Measurements from ENCODE around the gene SLAMF8.

SLAMF8 gene

DNA sequence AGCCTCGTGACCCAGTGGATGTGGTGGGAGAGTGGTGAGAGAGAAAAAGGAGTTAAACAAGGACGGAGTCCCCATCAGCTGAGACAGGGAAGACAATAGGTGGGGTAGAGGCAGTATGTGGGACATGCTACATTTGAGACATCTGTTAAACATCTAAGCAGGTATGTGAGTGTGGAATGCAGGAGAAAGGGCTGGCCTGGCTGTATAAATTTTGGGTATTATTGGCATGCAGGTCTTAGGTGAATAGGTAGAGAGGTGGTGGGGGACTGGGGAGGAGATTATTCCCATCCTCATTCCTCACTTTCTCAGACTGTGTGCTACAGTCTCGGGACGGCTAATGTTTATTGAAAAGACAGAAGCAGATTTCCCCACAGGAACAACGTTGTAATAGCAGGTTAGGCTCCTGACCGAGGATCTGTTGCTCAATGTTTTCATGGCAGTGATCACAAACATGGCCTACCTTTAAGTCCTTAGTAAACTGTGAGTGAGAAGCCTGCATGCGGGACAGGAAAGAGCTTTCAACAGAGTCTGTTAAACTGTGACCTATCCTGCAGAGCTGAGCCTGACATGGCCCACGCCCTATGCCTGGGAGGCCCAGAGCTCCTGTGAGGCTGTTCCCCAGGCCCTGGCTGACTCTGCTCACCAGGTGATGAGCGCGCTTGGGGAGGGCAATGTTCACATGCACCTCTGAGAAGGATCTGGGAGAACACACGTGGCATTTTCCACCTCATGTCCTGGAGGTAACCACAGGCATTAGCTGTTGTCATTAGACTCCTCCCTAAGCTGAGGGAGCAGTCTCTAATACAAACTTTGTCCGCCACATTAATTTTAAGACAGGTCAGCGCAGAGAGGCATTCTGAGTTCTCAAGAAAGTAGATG, 19.3 kb downstream of the SLAMF8 start:
- no peak for DNase-seq (ENCODE audit: low read depth, low spot score)

DNA sequence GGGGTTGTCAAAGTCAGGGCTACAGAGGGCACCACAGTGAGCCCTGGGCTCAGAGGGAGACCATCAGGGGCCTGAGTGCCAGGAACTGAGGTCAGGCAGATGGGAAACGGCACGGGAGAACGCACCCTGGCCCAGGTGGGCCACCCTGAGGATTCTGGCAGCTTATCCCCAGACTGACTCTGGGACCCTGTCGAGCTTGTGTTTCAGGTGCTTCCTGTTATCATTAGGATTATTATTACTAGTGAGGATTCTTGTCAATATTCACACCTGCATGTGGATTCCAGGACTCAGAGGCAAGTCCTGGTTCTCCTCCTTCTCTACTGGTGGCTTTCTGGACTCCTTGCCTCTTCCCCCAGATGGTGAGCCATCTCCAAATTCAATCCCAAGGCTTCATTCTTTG, 20.6 kb downstream of the SLAMF8 start:
- no peak for DNase-seq (ENCODE audit: low read depth, low spot score)

DNA sequence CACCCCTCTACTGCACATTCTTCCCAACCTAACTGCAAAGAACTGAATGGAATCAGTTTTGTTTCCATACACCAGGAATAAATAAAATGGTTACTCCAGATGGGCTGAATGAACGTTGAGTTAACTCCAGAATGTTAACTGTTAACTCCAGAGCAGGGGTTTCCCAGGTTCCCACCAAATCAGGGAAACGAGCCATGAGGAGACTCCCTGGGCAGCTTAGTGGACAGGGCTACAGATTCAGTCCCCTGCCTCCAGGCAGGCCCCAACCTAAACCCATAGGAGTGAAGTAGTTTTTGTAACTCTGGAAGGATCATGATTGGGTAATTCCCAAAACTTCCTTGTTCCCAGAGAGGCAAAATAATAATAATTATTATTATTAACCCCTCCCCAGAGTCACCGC, 21.7 kb downstream of the SLAMF8 start:
- no peak for DNase-seq (ENCODE audit: low read depth, low spot score)

DNA sequence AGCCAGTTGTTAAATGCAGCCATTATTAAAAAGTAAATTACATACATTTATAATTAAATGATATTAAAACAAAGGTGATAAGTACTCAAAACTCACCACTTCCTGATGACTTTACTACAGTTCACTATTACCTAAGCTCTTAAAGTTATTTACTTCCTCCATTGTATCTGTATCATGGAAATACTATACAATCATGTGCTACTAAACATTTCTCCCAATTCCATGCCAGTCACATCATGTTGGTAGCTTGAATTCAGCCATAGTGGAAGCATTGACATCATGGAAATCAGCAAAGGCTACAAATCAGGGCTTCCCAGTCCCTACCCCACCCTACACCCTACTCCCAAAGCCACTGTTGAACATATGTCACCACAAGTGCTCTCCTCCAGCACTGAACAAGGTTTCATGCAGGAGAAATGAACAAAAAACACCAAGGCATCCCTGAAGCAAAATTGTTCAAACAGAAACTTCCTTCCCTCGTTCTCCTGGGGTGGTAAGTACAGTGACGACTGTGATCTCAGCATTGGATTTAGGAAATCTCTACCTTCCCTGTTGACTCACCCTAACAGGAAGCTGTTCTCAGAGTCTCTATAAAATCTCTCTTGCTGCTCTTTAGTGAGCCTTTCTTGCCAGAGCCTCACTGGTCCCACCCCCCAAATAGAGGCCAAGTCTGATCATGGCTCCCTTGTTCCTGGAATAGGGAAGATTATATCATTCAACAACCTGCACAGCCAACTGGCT, 23.1 kb downstream of the SLAMF8 start:
- DNase-seq (ENCODE audit: low read depth, low spot score) = no peak

DNA sequence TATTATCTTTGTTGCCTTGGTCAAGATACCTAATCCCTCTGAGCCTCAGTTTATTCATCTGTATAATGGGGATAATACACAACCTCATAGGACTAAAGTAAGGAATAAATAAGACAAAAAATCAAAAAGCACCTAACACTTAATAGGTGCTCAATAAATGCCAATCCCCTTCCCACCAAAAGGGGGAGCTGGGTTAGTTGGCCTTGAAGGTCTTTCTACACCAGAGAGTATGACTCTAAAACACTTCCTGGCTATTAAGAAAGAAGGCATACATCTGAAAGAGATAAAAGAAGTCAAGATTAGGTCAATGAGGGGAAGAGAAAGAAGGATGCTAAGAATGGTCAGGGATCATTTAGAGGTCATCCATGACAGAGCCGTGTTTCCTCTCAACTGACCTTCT, 24.7 kb downstream of the SLAMF8 start:
- no peak for DNase-seq (ENCODE audit: low read depth, low spot score)

DNA sequence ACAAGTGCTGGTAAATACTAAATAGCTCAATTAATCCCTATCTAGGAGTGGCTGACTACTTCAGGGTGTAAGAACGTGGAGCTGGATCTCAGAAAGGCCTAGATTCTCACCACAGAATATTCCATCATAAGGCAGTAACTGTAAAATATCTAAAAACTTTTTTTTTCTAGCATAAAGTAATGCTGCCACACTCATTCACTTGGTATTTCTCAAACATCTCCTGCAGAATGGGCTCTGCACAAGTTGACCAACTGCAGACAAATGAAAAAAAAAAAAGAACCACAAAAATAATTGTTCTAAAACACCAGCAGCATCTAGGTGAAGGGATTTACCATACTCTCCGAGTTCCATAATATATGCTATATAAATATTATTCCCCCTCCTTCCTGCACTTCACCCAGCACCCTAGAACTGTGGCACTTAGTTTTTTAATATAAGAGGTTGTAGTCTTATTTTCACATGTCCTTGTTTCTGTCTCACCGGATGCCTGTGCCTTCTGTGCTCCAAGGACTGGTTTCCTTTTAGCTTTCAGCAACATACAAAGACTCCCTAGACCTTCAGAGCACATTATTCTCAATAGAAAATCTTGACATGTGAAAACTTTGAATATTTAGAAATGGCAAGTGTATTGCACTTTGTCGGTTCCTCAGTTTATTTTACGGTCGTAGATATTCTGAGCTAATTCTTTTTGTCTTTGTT, 26.9 kb downstream of the SLAMF8 start:
- peak; percentile 35 for DNase-seq (ENCODE audit: low read depth, low spot score)

DNA sequence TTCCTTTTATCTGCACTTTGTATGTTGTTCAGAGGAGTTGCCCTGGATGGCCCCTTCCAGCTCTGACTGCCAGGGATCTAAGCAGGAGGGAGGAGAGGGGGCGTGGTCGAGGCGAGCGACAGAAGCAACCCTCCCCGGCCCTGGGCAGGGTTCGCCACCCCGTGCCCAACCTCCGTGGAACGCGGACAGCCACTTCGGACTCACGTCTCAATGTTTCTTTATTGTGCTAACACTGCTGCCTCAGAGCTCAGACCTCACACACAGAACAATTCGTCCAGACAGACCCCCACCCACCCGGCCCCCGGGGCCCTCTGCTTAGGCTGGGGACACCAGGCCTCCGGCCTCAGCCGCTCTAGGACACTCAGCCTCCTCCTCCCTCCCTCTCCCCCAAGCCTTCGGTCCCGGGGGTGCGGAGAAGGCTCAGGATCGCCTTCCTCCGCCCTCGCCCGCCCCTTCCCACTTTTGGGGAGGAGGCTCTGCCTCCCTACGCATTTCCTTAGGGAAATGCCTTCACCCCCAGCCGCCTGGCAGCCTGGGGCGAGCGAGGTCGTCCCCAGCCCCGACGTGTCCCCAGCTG, 27.5 kb downstream of the SLAMF8 start:
- peak; percentile 75 for DNase-seq (ENCODE audit: low read depth, low spot score)

DNA sequence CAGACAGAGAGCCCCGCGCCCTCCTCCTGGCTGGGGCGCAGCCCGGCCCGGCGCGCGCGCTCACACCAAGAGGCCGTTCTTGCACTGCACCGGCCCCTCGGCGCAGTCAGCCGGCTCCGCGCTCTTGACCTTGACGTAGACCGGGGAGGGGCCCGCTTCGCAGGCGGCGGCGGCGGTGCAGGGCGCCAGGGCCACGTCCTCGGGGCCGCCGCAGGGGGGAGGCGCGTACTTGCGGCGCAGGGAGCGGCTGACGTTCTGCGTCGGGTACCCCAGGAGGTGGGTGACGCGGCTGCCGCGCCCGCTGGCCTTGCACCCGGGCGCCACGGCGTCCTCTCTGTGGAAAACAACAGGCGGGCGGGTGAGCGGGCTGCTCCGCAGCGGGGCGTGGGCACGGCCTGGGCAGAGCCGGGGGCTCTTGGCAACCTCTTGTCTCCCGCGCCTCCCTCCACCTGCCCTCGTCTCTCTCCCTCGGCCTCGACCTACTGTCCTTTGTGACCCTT, 28.1 kb downstream of the SLAMF8 start:
- DNase-seq (ENCODE audit: low read depth, low spot score) = peak; percentile 91

DNA sequence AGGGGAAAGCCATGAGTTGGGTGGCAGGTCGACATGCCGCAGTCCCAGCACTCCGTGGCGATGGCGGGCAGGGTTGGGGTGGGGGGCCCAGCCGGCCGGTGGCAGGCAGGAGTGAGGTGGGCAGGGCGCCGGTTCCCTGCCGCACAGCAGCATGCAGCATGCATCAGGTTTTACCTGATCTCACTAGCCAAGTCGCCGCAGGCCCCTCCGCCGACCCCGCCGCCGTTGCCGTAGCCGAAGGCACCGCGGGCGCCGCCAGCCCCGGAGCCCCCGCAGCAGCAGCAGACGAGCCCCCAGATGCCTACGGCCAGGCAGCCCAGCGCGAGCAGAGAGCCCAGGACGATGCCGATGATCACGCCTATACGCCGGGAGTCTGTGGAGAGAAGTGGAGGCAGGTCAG, 29.0 kb downstream of the SLAMF8 start:
- DNase-seq (ENCODE audit: low read depth, low spot score) = no peak

DNA sequence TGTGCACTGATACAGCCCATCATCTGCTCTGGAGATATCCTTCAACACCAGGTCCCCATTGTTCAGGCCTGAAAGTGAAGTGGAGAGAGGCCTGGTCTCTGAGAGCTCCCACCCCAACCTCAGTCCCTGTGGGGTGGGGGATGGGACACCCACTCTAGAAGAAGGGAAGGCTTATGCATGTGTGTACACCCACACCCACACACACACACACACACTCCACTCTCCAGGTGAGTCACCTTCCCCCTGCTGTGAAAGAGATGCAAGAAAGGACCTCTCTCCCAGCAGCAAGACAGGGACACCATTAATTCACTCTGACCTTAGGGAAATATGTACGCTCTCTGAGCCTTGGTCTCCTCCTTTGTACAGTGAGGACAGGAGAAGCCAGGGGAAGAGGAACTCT, 29.9 kb downstream of the SLAMF8 start:
- DNase-seq (ENCODE audit: low read depth, low spot score) = no peak

DNA sequence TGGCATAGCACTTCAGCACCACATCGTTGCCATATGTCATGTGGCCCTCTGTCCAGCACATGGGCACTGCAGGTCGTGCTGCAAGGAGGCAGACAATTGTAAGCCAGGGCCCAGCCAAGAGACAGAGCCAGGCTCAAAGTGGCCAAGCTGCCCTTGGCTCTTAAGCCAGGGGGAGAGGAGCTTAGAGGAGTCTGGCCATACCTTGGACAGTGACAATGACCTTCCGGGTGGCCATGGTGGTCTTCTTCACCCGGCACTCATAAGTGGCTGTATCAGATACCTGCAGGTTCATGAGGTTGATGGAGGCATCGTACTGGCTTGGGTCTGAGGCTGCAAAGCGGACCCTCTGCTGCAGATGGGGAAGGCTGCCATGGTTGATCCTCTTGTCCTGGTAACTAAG, 31.2 kb downstream of the SLAMF8 start:
- DNase-seq (ENCODE audit: low read depth, low spot score) = no peak

DNA sequence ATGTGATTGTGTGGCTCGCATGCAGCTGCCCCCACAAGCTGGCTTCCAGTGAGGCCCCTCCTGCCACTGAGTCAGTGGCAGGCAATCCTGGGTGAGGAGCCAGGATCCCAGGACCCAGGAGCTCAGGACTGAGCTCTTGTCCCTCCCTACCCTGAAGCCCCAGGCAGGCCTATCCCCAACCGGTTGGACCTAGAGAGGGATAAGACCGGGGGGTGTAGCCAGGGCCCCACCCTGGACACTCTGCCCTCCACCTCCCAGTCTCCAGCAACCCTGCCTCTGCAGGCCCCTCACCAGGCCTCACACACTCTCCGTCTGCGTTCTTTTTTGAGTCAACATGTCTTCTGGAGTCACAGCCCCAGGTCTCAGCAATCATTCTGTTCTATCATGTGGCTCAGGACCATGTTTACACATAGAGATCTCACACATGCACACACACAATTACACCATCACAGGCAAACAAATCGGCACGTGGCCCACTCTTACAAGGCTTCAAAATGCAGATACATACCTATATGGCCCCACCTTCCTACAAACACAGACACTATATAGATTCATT, 33.2 kb downstream of the SLAMF8 start:
- no peak for DNase-seq (ENCODE audit: low read depth, low spot score)

DNA sequence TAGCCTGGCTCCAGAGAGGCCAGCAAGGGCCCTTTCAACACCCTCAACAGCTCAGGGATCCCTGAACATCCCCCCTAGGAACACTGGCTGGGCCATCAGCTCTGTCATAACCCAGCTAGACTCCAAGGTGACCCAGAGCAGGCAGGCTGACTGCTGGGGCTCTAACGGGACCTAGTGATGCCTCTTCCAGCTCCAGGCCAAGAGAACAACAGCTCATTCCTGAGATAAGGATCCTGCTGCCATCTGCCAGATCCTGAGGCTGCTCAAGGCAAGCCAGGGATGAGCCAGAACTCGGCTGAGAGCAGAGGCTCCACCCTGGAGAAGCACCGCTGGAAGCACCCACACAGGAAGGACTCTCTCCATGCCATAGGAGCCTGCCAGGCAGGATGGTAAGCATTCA, 33.8 kb downstream of the SLAMF8 start:
- DNase-seq (ENCODE audit: low read depth, low spot score) = no peak

DNA sequence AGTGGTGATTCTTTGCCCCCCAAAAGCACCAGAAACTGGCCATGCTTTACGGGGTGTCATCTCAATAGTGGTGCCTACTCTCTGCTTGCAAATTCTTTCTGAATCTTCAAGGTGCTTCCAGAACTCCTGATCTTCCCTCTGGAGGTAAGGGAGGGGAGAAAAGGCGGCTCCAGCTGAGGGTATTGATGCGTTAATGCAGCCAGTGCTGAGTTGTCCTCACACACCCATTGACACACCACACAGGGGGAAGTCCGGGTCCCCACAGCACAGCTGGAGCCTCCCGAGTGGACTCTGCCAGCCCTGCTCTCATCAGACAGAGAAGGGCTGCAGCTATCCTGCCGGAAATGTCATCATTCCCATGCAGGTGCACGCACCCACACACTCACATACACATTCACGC, 34.5 kb downstream of the SLAMF8 start:
- DNase-seq (ENCODE audit: low read depth, low spot score) = no peak

DNA sequence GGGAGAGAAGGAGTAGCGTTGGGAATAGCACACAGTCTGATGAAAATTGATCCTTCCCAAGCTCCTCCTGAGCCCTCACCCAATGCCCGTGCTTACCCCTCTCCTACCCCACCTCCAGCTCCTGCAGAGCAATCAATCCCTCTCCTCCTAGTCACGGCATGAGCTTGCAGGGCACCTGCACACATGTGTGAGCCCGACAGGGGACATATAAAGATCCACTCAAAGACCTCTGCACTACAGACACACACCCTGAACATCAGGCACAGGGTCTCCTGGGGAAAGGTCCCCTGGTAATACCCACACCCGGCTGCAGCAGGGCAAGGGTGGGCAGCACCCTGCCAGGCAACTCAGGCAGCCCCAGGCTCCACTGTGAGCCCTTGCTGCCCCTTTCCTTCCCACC, 35.4 kb downstream of the SLAMF8 start:
- no peak for DNase-seq (ENCODE audit: low read depth, low spot score)

DNA sequence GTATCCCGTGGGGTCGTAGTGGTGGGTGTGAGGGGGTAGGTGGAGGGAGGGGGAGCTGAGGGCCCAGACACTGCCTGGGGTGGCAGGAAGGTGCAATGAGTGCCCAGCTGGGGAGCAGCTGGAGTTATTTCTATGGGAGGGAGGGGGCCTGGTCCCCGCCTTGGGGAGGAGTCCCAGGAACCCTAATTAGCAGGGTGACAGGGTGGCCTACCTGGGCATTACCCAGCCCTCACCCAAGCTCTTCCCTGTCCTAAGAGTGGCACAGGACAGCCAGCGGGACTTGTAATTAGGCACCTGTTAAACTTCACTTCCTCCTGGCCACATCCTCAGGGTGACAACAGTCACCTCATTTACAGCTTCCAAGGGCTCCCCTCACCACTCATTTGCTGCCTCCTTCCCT, 35.9 kb downstream of the SLAMF8 start, which contains the start of gene VSIG8:
TSS of gene VSIG8 (minus strand) at position 101 of the 400 bp plus-strand sequence. CDS start 136 bp downstream, outside the sequence.
- DNase-seq (ENCODE audit: low read depth, low spot score) = no peak

DNA sequence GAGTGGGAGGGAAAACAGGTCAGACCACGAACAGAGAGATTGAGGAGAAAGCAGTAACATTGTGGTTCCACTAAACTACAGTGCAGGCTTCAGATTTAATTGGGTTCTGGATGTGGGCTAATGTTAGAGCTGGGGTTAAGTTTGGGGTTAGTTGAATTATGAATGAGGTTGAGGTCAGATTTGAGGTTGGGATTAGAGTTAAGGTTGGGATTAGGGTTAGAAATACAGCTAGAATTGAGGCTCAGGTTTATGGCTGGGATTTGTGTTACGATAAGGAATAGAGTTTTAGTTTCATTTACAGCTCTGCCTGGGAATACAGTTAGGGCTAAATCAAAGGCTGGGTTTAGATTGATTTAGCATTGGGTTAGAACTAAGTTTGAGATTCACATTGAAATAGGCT, 37.6 kb downstream of the SLAMF8 start:
- no peak for DNase-seq (ENCODE audit: low read depth, low spot score)

DNA sequence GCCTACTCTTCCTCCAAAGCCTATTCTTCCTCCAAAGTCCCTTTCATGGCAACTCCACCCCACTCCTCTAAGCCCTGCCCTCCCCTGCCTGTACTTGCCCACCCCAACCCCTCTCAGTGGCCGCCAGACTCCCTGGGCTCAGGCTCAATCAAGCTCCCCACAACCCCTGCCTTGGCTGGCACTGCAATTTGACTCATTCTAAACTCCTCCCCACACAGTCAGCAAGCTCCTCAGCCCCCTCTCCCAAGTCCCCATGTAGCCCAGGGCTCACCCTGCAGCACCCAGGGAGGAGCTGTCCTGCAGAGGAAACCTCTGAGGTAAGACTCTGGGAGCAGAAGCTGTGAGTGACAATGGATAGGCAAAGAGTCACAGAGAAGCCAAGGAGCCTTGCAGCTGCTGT, 39.4 kb downstream of the SLAMF8 start:
- peak; percentile 31 for DNase-seq (ENCODE audit: low read depth, low spot score)

DNA sequence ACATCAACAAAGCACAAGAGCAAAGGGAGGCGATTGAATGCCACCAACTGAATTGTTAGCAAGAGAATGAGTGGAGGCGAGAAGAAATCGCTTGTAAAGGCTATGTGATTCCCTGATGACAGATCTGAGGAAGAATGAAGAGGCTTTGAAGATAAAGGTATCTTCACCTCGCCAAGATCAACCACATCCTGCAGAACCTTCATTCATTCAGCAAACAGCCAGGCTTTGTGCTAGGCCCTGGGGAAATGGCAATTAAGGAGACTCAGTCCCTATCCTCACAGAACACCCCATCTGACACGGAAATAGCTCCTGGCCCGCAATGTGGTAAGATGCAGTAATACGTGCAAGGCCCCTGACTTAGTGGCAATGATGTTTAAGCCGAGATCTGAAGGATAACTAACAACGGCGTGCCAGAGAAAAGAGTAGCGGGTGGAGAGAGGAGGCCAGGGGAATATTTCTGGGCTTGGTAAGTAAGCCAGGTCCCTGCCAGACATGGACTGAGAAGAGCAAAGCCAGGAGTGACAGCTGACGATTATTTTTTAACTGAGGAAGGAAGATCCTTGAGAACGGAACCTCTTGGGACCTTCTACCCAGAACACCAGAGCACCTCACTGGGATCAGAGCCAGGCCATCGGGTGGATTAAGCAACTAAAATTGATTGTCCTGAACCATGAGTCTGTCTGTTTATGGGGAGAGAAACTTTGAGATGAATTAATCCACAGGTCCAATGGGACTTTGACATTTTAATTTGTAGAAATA, 40.4 kb downstream of the SLAMF8 start:
- no peak for DNase-seq (ENCODE audit: low read depth, low spot score)

DNA sequence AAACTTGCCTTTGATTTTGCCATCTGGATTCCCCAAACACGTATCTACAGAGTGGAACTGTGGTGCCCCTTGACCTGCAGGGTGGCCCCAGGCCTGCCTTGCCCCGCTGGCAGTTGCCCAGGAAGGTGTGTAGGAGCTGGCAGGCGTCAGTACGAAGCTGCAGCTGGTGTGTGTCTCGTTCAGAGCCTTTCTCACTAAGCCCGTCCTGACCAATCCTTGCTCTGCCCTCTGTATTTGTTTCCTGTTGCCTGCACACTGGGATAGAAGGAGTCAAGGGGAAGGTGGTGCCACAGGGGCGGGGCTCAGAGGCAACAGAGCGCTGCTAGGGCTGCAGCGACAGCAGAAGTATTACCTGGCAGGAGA, 41.0 kb downstream of the SLAMF8 start:
- no peak for DNase-seq (ENCODE audit: low read depth, low spot score)

DNA sequence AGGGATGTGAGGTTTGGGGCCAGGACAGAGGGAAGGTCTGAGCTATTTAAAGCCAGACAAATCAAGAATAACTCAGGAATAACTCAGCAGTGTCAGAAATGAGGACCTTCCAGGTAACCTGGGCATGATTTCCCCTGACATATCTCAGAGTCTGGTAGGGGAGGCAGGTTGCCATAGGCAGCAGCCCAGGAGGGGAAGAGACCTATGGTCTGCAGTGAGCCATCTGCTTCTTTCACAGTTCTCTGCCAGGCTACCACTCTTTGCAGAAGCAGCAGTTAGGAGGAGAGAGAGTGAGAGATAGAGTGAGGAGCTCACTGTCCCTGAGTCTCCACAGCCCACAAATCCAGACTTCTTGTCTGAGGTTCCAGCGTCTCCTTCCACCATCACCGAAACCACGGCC, 42.1 kb downstream of the SLAMF8 start:
- DNase-seq (ENCODE audit: low read depth, low spot score) = no peak

Measured in astrocyte of the hippocampus (primary cell).